Stimulated activated CD8-positive, alpha-beta memory T cell treated with anti-CD3 and anti-CD28 coated beads, Interleukin-7, amount 100 ng/mL, for 48 hours (primary cell): ENCODE measurements around the gene PTPRO.
"Not testable (repeated sequence)": the region's sequence is repeated elsewhere in the genome, so short reads cannot be mapped to it uniquely, and the experiment has no call there.

Experiments used
- DNase-seq, 2 donors: peaks; one replicate each; pipeline ENCODE4 v3.0.0-alpha.2; 2020; ENCODE audit warnings: low read depth in 1 of 2; ENCODE audit errors: extremely low read depth in 1 of 2

PTPRO gene

DNA sequence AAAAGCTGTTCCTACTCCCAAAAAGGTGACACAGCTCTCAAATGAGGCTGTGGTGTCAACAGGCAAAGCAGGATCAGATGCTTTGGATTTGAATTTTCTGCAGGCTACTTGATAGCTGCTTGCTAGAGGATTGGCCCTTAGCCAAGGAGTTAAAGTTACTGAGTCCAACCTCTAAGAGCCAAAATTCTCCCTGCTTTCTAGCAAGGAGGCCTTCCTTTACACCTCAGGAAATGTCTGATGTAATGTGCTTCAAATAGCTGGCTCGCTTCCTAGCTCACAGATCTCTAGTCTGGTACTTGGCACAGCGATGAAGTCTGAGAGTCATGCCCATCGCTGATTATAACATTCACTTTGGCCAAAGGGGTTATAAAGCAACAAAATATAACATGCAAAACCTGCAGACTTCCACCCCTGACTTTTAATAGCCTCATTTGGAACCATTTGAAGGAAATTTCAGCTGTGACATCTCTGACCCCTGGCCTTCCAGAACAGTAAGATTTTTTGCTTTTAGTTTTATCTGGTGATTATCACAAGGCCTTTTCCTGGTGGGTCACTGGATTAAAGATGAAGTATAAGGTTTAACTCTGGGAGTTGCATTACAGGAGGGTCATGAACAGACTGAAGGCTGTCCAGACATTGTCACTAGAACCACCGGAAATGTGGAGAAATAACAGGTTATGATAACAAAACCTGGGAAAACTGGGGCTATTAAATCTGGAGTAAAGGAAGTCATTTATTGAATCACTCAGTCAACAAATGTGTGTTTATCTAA, 277.1 kb downstream of the PTPRO start:
- DNase-seq, result no peak

GRCh38 chr12:15600223-15600935, 278.1 kb downstream of the PTPRO start:
- no peak for DNase-seq

- DNase-seq, result no peak
Measured at GRCh38 chr12:15601210-15601800, 279.0 kb downstream of the PTPRO start.

- no peak for DNase-seq
Measured at GRCh38 chr12:15602051-15602672, 279.9 kb downstream of the PTPRO start.

GRCh38 chr12:15603474-15604085, 281.3 kb downstream of the PTPRO start:
- DNase-seq, result no peak

DNA sequence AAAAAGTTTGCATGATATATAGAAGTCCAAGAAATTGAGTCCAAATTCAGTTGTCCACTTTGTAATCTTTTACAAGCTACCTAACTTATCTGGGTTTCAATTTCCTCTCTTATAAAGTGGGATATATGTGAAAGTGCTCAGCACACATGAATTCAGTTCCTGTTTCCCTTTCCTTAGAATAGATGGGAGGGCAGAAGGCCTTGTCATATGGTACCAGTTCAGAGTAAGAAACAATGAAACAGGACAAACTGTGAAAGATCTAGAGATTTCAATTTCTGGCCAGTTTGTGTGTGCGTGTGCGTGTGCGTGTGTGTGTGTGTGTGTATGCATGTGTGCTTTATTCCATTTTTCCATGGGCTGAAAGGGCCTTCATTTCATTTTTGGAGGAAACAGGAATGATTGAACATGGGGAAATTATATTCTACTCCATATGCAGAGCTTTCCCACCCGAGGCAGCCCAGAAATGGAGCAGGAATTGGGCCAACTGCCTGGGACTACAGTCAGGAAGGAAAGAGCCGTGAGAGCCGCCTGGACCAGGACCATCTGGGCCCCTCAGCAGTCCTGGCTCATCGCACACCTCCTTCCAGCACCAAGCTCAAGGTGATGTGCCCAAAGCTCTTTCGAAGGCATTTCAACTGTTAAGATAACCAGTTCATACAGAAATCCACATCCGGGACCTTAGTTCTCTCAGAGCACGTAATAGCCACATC, 283.7 kb downstream of the PTPRO start:
- DNase-seq, result no peak

DNA sequence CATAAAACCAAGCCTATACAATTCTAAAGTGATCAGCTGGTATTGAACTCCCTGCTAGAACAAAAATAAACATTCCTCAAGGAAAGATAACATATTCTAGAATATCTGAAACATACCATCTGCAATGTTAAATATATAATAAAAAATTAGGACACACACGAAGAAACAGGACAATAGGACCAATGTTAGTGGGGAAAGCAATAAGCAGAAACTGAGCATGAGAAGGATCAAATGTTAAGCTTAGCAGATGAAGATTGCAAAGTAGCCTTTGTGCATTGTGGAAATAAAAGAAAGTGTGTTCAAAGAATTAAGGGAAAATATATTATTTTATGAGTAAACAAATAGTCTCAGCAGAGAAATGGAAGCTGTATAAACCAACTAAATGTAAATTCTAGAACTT, 286.1 kb downstream of the PTPRO start:
- no peak for DNase-seq

- DNase-seq, result no peak
Measured at GRCh38 chr12:15608941-15609340, 286.6 kb downstream of the PTPRO start.

GRCh38 chr12:15613981-15614380, 291.7 kb downstream of the PTPRO start:
- no peak for DNase-seq

- not testable (repeated sequence) for DNase-seq
Measured at GRCh38 chr12:15616495-15616894, 294.2 kb downstream of the PTPRO start.

DNA sequence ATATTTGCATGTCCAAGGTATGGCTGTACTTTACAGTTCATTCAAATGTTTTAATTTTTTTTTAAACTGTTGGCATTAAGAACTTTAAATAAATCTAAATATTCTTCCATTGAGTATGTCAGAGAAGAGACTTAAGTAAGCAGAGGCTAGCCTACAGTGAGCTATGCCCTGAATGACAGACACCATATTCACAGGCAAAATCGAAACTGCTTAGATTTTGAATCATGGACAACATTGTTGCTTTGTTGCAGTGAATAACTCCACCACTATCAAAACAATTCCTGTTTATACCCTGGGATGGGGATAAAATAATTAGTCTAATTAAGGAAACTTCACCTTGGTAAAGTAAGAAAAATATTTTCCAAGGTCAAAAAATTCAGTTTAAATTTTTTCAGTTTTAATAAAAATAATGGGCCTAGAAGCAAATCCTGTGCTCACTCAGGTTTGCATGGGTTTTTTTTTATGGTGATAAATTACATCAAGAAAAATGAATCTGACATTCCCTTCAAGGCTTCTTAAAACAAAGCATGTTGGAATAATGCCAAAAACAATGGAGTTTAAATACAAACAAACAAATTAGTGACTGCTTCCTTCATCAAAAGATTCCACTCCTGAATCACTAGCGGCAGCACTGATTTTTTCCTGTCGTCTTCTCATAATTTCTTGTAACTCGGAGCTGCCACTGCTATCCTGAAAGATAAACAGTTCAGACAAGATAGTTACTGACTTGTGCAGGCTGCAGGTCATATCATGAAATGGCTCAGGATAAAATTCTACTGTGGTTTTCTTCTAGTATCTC, 298.6 kb downstream of the PTPRO start:
- DNase-seq, result no peak

- DNase-seq, result no peak
Measured at GRCh38 chr12:15625075-15625474, 302.8 kb downstream of the PTPRO start.

- no peak for DNase-seq
Measured at GRCh38 chr12:15627995-15628945, 306.0 kb downstream of the PTPRO start.

GRCh38 chr12:15629108-15629507, 306.8 kb downstream of the PTPRO start:
- no peak for DNase-seq

GRCh38 chr12:15629761-15630160, 307.5 kb downstream of the PTPRO start:
- DNase-seq, result no peak

DNA sequence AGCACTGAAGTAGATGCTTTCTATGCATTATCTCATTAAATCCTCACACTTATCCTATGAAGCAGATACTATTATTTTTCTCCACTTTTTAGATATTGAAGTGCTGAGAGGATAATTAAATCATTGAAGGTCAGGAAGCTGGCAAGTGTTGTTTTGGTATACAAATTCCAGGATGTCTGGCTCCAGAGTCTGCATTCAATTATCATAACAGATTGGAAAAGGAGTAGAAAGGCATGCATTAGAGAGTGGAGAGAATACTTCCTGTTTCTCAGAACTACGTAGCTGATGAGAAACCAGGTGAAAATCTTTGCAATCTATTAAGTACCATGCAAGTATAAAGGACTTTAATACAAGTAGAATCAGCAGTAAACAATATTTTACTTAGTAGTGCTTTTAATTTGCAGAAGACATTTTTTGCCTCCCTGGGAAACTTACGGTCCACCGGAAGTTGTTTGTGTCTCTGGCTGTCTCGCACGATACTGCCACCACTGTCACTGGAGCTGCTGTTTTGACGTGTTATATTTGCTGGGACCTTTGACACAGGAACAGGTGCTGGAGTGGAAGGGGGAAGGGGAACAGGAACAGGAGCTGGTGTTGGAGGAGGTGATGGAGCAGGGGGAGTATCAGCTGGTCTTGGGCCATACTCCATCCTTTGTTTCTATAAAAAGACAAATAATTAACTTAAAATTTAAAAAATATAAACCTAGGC, 308.9 kb downstream of the PTPRO start:
- DNase-seq, result no peak

DNA sequence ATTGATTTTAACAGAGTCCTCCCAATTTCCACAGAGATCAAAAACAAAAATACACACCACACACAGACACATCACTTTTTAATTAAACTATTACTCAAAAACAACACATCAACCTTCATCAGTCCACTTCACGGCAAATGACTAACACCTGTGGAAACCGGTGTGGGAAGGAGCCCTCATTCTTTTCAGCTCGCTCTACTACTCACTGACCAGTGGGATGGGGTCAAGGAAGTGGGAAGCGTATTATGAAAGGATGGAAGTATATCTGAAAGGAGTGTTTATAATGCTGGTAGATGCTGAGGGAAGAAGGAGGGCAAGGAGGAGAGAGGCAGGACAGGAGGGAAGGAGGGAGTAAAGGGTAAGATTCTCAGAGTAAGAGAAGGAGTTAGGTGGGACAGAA, 310.4 kb downstream of the PTPRO start:
- no peak for DNase-seq

- no peak for DNase-seq
Measured at GRCh38 chr12:15633201-15633600, 310.9 kb downstream of the PTPRO start.
